Stimulated activated CD8-positive, alpha-beta memory T cell treated with anti-CD3 and anti-CD28 coated beads, Interleukin-4, amount 100 ng/mL, for 24 hours (primary cell): ENCODE results near the gene CCDC9.
"Not testable (repeated sequence)": the region's sequence is repeated elsewhere in the genome, so short reads cannot be mapped to it uniquely, and the experiment has no call there.

Source experiments
- DNase-seq: peaks from one replicate; pipeline ENCODE4 v3.0.0-alpha.2; 2020; ENCODE audit warnings: low read depth

Gene CCDC9

DNA sequence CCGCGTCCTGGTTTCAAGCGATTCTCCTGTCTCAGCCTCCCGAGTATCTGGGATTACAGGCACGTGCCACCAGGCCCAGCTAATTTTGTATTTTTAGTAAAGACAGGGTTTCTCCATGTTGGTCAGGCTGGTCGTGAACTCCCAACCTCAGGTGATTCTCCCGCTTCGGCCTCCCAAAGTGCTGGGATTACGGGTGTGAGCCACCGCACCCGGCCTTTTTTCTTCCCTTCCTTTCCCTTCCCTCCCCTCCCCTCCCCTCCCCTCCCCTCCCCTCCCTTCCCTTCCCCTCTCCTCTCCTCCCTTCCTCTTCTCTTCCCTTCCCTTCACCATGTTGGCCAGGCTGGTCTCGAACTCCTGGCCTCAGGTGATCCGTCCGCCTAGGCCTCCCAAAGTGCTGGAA is 44.5 kb downstream of the CCDC9 start:
- not testable (repeated sequence) for DNase-seq

DNA sequence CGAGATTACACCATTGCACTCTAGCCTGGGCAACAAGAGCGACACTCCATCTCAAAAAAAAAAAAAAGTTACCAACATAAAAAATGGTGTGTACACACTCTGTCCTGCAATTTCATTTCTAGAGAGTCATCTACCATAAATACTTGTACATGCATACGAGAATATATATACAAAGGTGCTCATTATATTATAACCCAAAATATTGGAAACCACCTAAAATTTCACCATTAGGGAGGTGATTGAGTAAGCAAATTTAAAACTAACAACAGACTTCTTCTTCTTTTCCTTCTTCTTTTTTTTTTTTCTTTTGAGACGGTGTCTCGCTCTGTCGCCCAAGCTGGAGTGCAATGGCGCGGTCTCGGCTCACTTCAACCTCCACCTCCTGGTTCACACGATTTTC is 45.9 kb downstream of the CCDC9 start:
- DNase-seq: no peak

DNA sequence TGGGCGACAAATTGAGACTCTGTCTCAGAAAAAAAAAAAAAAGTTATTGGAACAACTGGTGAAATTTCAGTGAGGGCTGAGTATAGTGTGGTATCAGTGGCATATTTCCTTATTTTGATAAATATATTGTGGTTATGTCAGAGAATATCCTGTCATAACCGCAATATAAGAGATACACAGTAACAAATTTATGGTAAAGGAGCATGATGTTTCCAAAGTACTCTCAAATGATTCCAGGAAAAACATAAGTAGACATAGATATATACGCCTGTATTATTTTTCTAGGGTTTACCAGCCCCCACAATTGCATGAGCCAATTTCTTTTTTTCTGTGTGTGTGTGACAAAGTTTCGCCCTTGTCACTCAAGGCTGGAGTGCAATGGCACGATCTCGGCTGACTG is 47.6 kb downstream of the CCDC9 start:
- DNase-seq: no peak

DNA sequence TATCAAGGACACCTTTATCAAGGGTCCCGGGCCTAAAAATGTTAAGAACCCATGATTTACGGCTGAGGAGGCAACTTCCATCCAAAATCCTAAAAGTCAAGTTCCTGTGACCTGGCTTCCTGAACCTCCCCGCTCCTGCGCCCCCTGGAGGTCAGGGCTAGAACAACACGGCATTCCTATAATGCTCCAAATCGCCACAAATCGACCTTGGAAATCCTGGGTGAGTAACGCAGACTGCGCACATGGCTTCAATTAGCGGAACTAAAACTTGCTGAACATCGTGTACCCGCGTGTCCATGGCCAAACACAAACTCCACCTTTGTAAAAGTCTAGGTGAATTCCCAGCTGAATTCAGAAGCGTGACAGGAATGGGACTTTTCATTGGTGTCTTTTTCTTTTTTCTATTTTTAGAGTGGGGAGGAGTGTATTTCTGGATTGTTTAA is 49.0 kb downstream of the CCDC9 start:
- peak; percentile 29 for DNase-seq

DNA sequence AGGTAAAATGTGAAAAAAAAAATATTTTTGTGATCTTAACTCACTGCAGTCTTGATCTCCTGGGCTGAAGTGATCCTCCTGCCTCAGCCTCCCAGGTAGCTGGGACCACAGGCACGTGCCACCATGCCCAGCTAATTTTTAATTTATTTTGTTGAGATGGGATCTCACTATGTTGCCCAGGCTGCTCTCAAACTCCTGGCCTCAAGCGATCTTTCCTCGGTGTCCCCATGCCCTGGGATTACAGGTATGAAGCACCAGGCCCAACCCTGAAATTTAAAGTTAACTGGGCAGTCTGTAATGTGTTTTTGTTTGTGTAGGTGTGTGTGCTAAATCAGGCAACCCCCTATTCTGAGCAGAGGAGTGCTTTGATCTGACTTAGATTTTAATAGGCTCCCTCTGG is 50.0 kb downstream of the CCDC9 start:
- no peak for DNase-seq

DNA sequence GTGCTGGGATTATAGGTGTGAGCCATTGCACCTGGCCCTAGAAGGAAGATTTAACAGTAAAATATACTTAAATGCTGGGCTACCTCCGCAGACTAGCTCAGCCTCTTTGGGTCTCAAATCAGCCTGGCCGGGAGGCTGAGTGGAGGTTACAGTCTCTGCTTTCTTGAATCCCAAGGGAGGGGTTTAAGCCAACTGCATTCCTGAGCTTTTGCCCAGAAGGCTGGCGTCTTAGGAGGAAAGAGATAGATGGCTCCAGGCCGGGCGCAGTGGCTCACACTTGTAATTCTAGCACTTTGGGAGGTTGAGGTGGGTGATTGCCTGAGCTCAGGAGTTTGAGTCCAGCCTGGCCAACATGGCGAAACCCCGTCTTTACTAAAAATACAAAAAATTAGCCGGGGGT is 52.7 kb downstream of the CCDC9 start:
- DNase-seq: no peak

DNA sequence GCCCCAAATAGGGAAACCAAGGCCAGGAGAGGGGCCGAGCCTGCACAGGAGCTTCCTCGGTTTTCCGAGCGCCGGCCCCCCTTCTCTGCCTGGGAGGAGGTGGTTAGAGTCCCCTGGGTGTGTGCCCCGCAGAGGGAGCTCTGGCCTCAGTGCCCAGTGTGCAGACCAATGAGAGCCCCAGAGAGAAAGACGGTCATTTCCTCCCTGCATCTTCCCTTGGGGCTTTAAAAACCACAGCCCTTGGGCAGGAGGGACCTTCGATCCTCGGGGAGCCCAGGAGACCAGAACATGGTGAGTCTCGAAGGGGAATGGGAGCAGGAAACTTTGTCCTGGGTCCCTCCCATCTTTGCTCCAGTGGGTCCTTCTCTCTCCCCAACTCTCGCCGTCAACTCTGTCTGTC is 53.3 kb downstream of the CCDC9 start, which contains the start of gene C5AR1:
Gene C5AR1, plus strand, starts transcription at position 254 of the 400 bp plus-strand sequence. Its CDS starts 35 bp downstream, at position 289.
- DNase-seq: no peak

DNA sequence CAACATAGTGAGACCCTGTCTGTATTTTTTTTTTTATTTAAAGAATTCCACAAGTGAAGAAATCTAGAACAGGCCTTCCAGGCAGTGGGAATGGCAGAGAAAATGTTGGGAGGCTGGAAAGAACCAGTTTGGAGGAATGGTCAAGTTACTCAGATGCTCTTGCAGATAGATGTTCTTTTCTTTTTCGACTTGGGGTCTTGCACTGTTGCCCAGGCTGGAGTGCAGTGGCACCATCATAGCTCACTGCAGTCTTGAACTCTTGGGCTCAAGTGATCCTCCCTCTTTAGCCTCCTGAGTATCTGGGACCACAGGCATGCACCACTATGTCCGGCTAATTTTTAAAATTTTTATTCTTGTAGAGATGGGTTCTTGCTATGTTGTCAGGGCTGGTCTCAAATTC is 54.0 kb downstream of the CCDC9 start:
- DNase-seq: no peak

DNA sequence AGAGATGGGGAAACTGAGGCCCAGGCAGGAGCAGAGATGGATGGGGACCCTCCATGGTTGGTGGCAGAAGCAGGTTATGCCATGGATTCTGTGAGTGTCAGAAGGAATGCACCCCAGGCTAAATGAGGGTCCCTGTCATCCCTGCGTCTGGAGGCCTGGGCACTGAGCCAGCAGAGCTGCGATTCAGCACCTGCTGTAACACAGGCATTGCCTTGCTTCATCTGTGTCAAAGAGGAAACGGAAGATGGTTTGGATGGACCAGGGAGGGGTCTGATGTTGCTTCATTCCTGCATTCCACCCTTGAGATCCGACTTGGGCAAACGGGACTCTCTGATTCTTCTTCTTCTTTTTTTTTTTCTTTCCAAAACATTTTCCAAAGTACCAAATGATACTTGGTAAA is 54.5 kb downstream of the CCDC9 start:
- no peak for DNase-seq

DNA sequence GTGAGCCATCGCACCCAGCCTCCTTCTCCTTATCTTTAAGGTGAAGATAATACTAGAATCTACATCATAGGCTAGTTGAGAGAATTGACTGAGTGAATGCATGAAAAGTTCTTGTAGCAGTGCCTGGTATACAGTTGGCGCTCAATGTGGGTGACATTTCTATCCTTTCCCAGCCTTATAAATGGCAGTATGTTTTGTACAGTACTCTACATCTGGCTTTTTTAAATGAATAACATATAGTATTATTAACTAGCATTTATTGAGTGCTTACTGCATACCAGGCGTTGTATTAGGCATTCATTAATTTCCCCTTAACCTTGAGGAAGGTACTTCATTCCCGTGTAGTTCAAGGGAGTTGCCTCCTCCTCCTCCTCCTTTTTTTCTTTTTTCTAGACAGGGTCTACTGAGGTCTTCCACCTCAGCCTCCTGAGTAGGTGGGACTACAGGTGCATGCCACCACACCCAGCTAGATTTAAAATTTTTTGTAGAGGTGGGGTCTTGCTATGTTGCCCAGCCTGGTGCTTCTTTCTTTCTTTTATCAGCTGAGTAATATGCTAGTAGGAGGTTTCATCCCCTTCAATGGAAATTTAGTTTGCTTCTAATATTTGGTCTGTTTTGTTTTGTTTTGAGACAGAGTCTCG is 56.2 kb downstream of the CCDC9 start:
- DNase-seq: no peak

DNA sequence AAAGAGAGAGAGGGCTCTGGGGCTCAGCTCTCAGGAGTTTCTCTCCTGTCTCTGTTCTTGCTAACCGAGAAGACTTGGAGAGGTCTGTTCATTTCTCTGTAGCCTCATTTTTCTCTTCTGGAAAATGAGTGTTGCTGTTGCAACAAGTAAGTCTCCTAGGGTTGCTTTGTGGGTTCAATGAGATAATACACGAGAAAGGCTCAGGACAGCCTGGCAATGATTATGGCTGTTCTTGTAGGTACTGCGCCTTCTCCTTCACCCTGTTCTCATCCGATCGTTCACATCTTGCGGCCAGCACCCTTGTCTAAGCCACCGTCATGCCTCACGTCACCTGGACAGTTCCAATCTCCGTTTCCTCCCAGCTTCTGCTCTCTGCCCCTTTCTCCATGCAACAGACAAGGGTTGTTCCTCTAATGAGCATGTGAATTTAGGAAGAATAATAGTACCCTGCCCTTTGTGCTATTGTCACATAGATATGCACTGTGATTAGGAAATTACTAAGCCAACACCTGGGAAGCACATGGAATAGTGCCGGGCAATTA is 57.5 kb downstream of the CCDC9 start:
- DNase-seq: no peak

DNA sequence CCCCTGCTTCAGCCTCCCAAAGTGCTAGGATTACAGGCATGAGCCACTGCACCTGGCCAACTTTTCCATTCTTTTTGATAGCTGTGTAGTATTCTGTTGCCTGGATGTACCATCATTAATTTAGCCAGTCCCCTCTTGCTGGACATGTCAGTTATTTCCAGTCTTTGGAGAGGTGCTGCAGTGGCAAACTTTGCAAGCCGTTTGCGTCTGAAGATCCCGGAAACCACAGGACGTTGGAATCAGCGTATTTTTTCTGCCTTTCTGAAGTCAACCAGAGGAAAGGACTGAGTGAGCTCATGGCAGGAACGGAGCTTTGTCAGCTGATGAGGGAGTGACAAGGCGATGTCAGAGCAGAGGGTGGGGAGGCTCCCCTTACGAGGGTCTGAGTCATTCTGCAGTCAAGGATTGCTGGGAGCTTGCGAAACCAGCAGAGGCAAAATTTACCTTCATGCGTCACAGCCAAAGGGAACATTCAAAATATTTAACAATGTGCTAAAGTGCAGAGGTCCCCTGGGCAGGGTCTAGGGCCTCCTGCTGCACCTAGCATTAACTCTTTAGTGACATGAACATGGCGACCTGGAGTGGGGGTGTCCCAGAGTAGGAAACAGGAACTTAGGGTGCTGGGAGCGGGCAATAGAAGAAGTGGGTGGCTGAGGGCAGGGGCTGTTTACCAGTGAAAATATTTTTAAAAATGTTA is 58.9 kb downstream of the CCDC9 start:
- DNase-seq: no peak

DNA sequence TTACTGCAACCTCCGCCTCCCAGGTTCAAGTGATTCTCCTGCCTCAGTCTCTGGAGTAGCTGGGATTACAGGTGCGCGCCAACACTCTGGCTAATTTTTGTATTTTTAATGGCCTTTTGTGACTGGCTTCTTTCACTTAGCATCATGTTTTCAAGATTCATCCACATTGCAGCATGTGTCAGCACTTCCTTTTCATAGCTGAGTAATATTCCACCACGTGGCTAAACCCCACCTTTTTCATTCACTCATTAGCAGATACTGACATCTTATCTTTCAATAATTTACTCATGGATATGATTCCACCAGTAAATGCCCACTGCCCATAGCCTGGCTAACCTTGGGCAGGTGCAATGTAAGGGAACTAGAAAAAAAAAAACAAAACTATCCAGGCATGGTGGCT is 60.2 kb downstream of the CCDC9 start:
- no peak for DNase-seq

DNA sequence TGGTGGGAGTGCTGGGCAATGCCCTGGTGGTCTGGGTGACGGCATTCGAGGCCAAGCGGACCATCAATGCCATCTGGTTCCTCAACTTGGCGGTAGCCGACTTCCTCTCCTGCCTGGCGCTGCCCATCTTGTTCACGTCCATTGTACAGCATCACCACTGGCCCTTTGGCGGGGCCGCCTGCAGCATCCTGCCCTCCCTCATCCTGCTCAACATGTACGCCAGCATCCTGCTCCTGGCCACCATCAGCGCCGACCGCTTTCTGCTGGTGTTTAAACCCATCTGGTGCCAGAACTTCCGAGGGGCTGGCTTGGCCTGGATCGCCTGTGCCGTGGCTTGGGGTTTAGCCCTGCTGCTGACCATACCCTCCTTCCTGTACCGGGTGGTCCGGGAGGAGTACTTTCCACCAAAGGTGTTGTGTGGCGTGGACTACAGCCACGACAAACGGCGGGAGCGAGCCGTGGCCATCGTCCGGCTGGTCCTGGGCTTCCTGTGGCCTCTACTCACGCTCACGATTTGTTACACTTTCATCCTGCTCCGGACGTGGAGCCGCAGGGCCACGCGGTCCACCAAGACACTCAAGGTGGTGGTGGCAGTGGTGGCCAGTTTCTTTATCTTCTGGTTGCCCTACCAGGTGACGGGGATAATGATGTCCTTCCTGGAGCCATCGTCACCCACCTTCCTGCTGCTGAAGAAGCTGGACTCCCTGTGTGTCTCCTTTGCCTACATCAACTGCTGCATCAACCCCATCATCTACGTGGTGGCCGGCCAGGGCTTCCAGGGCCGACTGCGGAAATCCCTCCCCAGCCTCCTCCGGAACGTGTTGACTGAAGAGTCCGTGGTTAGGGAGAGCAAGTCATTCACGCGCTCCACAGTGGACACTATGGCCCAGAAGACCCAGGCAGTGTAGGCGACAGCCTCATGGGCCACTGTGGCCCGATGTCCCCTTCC is 63.9 kb downstream of the CCDC9 start:
- DNase-seq: no peak
